ENCODE results near the gene SLC12A9. TPM values are rescaled to one million over a fixed set of nuclear protein-coding genes. Genes with fewer than 3 reads are reported as not detected.
A peak's percentile ranks its signal among the peaks of the same experiment; 100 is the strongest.

Gene SLC12A9
- total RNA-seq, 1 experiment from 2014 or later = 23.8 TPM

DNA sequence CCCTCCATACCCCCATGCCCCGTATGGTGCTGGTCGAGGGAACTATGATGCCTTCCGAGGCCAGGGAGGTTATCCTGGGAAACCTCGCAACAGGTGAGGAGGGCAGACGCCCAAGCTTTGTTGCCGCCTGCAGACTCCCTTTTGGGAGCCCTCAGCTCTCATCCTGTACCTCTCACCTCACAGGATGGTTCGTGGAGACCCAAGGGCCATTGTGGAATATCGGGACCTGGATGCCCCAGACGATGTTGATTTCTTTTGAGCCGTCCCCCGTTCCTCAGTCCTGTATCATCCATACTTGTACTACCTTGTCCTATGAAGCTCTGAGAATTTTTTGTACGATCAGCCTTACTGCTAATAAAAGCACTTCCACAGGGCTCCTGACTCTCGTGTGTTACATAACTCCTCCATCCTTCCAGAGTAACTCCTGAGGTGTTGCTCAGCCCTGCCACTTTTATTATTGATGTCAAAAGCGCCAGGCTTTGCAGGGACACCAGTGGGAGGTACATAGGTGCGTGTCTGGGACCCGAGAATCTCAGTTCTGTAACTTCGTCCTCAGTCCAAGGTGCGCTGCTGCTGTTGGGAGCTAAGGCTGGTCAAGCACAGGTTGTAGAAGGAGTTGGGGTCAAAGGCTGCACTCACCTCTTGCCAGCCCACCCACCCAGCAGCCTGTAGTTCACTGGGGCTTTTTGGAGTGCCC lies 35.9 kb downstream of the SLC12A9 start:
- BruUV-seq (replicated peaks) = TSS peak; percentile 64
- Histone ChIP-seq H3K4me3 (ENCODE audit: low read depth, low read length, poor library complexity, severe bottlenecking) (peak overlapping the region; percentile 56), H3K36me3 (ENCODE audit: insufficient read depth, low read length, poor library complexity, severe bottlenecking) (peaks cover 54% of the 10 kb centered on the region), H3K9me3 (ENCODE audit: low read depth, low read length, poor library complexity, severe bottlenecking) (no peaks in the 10 kb centered on the region), H3K27me3 (replicated peaks; ENCODE audit: insufficient read depth, low read depth, low read length, poor library complexity) (no peaks in the 10 kb centered on the region), H3K27ac (ENCODE audit: low read depth, low read length, poor library complexity, severe bottlenecking) (peak overlapping the region; percentile 77), H3K4me1 (ENCODE audit: insufficient read depth, low read length, poor library complexity, severe bottlenecking) (peaks cover 24% of the 10 kb centered on the region)
- POLR2A ChIA-PET (ENCODE audit: low non-redundant PET) = interaction anchor here (2.1 kb wide), 1 partner anchor 13 kb away, joined by 4 read pairs; the partner anchor contains the start of gene SRRT
- intact Hi-C loops (cut with micrococcal nuclease; ENCODE audit: unreplicated experiment) = no loop called here
- TF ChIP-seq CTCF (conservative IDR thresholded peaks at IDR 0.05; ENCODE audit: low read depth, low read length) = no peak
- TF ChIP-seq EZH2 (IDR thresholded peaks at IDR 0.05; ENCODE audit: borderline replicate concordance, low read depth, low read length, poor library complexity, severe bottlenecking) = no peak
- CTCF ChIA-PET = interaction anchor here (0.5 kb wide), 1 partner anchor 189 kb away, joined by 11 read pairs; no protein-coding TSS in a partner anchor
- peak; percentile 24 for DNase-seq (ENCODE audit: low spot score)

DNA sequence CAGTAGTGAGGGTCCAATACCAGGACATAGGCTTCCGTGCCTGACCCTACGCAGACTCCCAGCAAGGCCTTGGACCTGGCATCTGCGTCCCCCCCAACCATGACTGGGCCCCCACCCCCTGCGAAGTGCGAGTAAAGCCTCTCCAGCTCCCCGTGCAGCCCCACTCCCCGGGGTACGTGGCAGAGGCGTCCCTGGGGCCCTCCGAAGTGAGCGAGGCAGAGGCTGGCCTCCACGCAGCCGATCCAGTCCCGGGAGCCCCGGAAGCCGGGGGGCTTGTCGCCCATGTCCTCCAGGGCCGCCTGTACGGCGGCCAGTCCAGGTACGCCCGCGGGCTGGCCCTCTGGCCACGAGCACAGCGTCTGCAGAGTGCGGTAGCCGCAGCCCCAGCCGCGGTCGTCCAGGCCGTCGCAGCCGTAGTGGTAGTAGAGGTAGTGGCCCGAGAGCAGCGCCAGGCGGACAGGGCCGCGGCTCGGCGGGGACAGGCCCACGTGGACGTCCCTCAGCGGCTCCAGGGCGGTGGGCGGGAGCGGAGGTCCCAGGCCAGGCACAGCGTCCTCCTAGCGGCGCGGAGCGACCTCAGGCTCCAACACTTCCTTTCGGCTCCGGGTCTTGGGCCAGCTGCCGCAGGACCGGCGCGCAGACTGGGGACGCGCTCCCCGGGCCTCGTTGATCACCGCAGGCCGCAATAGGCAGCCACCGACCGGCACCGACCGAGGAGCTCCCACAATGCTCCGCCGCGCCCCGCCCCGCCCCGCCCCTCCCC lies 36.7 kb downstream of the SLC12A9 start, which contains the start of gene UFSP1:
Gene UFSP1, minus strand, starts transcription at position 728 of the 763 bp plus-strand sequence. Its CDS starts 444 bp downstream, at position 284.
- Histone ChIP-seq H3K36me3 (ENCODE audit: insufficient read depth, low read length, poor library complexity, severe bottlenecking) (peaks cover 46% of the 10 kb centered on the region), H3K9me3 (ENCODE audit: low read depth, low read length, poor library complexity, severe bottlenecking) (no peaks in the 10 kb centered on the region), H3K27me3 (replicated peaks; ENCODE audit: insufficient read depth, low read depth, low read length, poor library complexity) (no peaks in the 10 kb centered on the region), H3K27ac (ENCODE audit: low read depth, low read length, poor library complexity, severe bottlenecking) (peak within 1 kb of the TSS; percentile 77), H3K4me3 (ENCODE audit: low read depth, low read length, poor library complexity, severe bottlenecking) (peak within 1 kb of the TSS; percentile 56), H3K4me1 (ENCODE audit: insufficient read depth, low read length, poor library complexity, severe bottlenecking) (peaks cover 24% of the 10 kb centered on the region)
- CTCF ChIA-PET = interaction anchor here (0.5 to 1.6 kb wide), 5 partner anchors 14 to 188 kb away, joined by 3 to 11 read pairs (median 9); partner anchors contain the start of gene SRRT
- TF ChIP-seq CTCF (conservative IDR thresholded peaks at IDR 0.05; ENCODE audit: low read depth, low read length) = no peak
- TF ChIP-seq EZH2 (IDR thresholded peaks at IDR 0.05; ENCODE audit: borderline replicate concordance, low read depth, low read length, poor library complexity, severe bottlenecking) = no peak
- no TSS peak for BruUV-seq (replicated peaks)
- POLR2A ChIA-PET (ENCODE audit: low non-redundant PET) = interaction anchor here (0.6 kb wide), 1 partner anchor 197 kb away, joined by 7 read pairs; no protein-coding TSS in a partner anchor
- intact Hi-C loops (cut with micrococcal nuclease; ENCODE audit: unreplicated experiment) = no loop called here
- peak; percentile 28 for DNase-seq (ENCODE audit: low spot score)

All from A673 (cell line).